ENCODE measurements around the gene MAP3K5.

The MAP3K5 gene

GRCh38 chr6:136640132-136640915 lies 152.0 kb downstream of the MAP3K5 start:
- no peak for ATAC-seq
- TF ChIP-seq ZC3H10 (CRISPR knock-in tag; IDR thresholded peaks at IDR 0.05) = no peak
- no peak for TF ChIP-seq ZNF70 (CRISPR knock-in tag; IDR thresholded peaks at IDR 0.05)
- no peak for TF ChIP-seq TOX (CRISPR knock-in tag; IDR thresholded peaks at IDR 0.05; ENCODE audit: borderline replicate concordance)

- no peak for ATAC-seq
- TF ChIP-seq ARNTL (CRISPR knock-in tag; IDR thresholded peaks at IDR 0.05; ENCODE audit: borderline replicate concordance, low read depth) (no peak), ZNF70 (CRISPR knock-in tag; IDR thresholded peaks at IDR 0.05) (no peak), TOX (CRISPR knock-in tag; IDR thresholded peaks at IDR 0.05; ENCODE audit: borderline replicate concordance) (no peak), SNAI2 (CRISPR knock-in tag; IDR thresholded peaks at IDR 0.05) (no peak), ZNF565 (CRISPR knock-in tag; conservative IDR thresholded peaks at IDR 0.05; ENCODE audit: low read depth) (no peak), ZFP30 (CRISPR knock-in tag; IDR thresholded peaks at IDR 0.05) (no peak), ZNF8 (CRISPR knock-in tag; IDR thresholded peaks at IDR 0.05) (no peak), CSRNP3 (CRISPR knock-in tag; IDR thresholded peaks at IDR 0.05) (no peak), PATZ1 (CRISPR knock-in tag; IDR thresholded peaks at IDR 0.05; ENCODE audit: borderline replicate concordance) (no peak), ISL1 (CRISPR knock-in tag; IDR thresholded peaks at IDR 0.05) (no peak), ZC3H10 (CRISPR knock-in tag; IDR thresholded peaks at IDR 0.05) (no peak), ZFP3 (CRISPR knock-in tag; IDR thresholded peaks at IDR 0.05) (no peak), TCF4 (CRISPR knock-in tag; IDR thresholded peaks at IDR 0.05; ENCODE audit: borderline replicate concordance) (no peak), CREB5 (CRISPR knock-in tag; IDR thresholded peaks at IDR 0.05; ENCODE audit: low read depth) (no peak), OSR1 (CRISPR knock-in tag; IDR thresholded peaks at IDR 0.05) (no peak), POU6F1 (CRISPR knock-in tag; IDR thresholded peaks at IDR 0.05; ENCODE audit: borderline replicate concordance, low read depth) (no peak), PPARA (CRISPR knock-in tag; IDR thresholded peaks at IDR 0.05; ENCODE audit: borderline replicate concordance) (no peak), CSDC2 (CRISPR knock-in tag; IDR thresholded peaks at IDR 0.05) (no peak), ESRRG (CRISPR knock-in tag; IDR thresholded peaks at IDR 0.05) (no peak)
Observed at GRCh38 chr6:136639702-136640101, 152.6 kb downstream of the MAP3K5 start.

GRCh38 chr6:136635615-136636014 lies 156.7 kb downstream of the MAP3K5 start:
- no peak for TF ChIP-seq SNAI2 (CRISPR knock-in tag; IDR thresholded peaks at IDR 0.05)
- TF ChIP-seq GLIS3 (CRISPR knock-in tag; IDR thresholded peaks at IDR 0.05) = no peak
- no peak for TF ChIP-seq BACH2 (CRISPR knock-in tag; IDR thresholded peaks at IDR 0.05; ENCODE audit: borderline replicate concordance)
- TF ChIP-seq PATZ1 (CRISPR knock-in tag; IDR thresholded peaks at IDR 0.05; ENCODE audit: borderline replicate concordance) = no peak
- TF ChIP-seq OSR1 (CRISPR knock-in tag; IDR thresholded peaks at IDR 0.05) = no peak
- TF ChIP-seq ZFP3 (CRISPR knock-in tag; IDR thresholded peaks at IDR 0.05) = no peak
- no peak for TF ChIP-seq ZNF70 (CRISPR knock-in tag; IDR thresholded peaks at IDR 0.05)
- no peak for TF ChIP-seq ISL1 (CRISPR knock-in tag; IDR thresholded peaks at IDR 0.05)
- TF ChIP-seq ZFP30 (CRISPR knock-in tag; IDR thresholded peaks at IDR 0.05) = no peak
- TF ChIP-seq TCF4 (CRISPR knock-in tag; IDR thresholded peaks at IDR 0.05; ENCODE audit: borderline replicate concordance) = no peak
- no peak for TF ChIP-seq CSRNP3 (CRISPR knock-in tag; IDR thresholded peaks at IDR 0.05)
- no peak for TF ChIP-seq TSHZ2 (CRISPR knock-in tag; IDR thresholded peaks at IDR 0.05)
- no peak for TF ChIP-seq ESRRG (CRISPR knock-in tag; IDR thresholded peaks at IDR 0.05)
- no peak for TF ChIP-seq RARB (CRISPR knock-in tag; IDR thresholded peaks at IDR 0.05)
- ATAC-seq = no peak
